Stimulated activated CD8-positive, alpha-beta memory T cell treated with anti-CD3 and anti-CD28 coated beads, Interleukin-12 subunit alpha, Interleukin-12 subunit beta, amount 100 ng/mL, for 24 hours (primary cell): ENCODE data around the gene NOA1.

Experiments used
- DNase-seq: peaks from one replicate; pipeline ENCODE4 v3.0.0-alpha.2; 2020; ENCODE audit errors: extremely low read depth

The NOA1 gene

GRCh38 chr4:56977321-56978012, at the start of gene NOA1:
Gene NOA1 (minus strand): TSS chr4:56977606. CDS start chr4:56977585, 21 bp downstream.
- peak; percentile 87 for DNase-seq

- no peak for DNase-seq
Measured at GRCh38 chr4:57023104-57023503, 45.7 kb upstream of the NOA1 start.

GRCh38 chr4:57020467-57021101, 43.2 kb upstream of the NOA1 start:
- DNase-seq, result no peak

DNA sequence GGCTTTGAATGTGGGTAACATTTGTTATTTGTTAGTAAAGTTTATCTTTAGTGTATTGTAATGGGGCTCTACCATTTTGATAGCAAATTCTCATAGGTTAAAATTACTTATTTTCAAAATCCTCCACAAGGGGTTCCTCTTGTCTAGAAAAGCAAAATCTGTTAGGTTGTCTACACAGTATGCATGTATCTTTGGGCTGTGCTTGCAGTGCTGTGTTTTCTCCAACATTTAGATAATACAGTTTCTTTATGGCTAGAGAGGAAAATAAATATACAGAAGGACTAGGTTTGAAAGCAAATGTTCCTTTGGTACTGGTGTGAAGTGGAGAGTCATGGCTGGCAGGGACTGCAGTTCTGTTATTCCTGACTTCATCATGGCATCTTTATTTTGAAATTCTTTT, 41.6 kb upstream of the NOA1 start:
- DNase-seq, result no peak

DNA sequence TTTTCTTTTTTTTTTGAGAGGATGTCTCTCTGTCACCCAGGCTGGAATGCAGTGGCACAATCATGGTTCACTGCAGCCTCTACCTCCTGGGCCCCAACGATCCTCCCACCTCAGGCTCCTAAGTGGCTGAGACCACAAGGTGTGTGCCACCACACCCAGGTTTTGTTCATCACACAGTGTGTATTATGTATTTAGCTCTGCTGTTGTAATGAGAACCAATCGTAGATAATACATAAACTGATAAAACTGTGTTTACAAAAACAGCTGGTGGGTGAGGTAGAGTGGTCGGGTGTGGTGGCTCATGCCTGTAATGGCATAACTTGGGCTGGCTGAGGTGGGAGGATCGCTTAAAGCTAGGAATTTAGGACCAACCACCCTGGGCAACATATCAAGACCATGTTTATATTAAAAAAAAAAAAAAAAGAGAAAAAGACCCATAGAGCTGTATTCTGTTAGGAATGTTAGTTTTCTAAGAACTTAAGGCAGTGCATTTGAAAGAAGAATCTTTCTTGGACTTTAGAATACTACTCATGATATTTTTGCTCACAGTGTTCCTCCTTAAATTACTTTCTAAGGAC, 36.2 kb upstream of the NOA1 start:
- no peak for DNase-seq

GRCh38 chr4:56999751-57000150, 22.3 kb upstream of the NOA1 start:
- DNase-seq, result no peak

DNA sequence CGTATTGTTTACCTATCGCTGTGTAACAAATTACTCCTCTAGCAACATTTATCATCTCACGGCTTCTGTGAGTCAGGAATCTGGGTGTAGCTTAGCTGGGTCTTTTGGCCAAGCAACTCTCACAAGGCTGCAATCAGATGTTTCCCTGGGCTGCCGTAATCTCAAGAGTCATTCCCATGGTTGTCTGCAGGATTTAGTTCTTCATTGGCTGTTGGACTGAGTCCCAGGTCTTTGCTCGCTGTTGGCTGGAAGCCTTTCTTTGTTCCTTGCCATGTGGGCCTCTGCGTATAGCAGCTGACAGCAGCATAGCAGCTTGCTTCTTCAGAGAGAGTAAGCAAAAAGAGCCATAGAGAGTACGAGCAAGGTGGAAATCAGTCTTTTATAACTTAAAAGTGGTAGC, 18.1 kb upstream of the NOA1 start:
- DNase-seq, result no peak

GRCh38 chr4:56990109-56990905, 12.9 kb upstream of the NOA1 start:
- DNase-seq, result no peak

- no peak for DNase-seq
Measured at GRCh38 chr4:56986952-56987351, 9.5 kb upstream of the NOA1 start.

- DNase-seq, result no peak
Measured at GRCh38 chr4:56986192-56986591, 8.8 kb upstream of the NOA1 start.

GRCh38 chr4:56981795-56982201, 4.4 kb upstream of the NOA1 start:
- DNase-seq, result no peak

DNA sequence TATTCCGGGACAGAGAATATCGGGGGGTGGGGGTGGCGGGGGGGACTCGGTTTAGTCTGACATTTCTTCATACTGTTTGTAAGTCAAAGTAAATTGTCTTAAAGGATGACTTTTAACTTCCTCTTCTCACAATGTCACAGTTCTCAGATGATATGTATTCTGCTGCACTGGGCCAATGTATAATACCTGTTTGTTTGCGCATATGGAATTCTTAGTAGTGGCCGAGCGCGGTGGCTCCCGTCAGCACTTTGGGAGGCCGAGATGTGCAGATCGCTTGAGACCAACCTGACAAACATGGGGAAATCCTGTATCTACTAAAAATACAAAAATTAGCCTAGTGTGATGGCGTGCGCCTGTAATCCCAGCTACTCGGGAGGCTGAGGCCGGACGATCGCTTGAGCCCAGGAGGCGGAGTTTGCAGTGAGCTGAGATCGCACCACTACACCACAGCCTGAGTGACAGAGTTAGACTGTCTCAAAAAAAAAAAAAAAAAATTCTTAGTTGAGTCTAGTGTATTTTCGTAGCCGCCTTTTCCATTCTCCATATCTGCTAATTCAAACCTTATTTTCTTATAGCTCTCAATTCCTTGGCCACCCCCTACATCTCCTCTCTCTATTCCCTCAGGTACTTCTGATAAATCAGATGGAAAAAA, 2.1 kb upstream of the NOA1 start:
- no peak for DNase-seq

- peak; percentile 76 for DNase-seq
Measured at GRCh38 chr4:56978750-56979303, 1.4 kb upstream of the NOA1 start, which contains the start of gene POLR2B. Gene POLR2B (plus strand): TSS chr4:56978896. CDS start chr4:56978986, 90 bp downstream.

DNA sequence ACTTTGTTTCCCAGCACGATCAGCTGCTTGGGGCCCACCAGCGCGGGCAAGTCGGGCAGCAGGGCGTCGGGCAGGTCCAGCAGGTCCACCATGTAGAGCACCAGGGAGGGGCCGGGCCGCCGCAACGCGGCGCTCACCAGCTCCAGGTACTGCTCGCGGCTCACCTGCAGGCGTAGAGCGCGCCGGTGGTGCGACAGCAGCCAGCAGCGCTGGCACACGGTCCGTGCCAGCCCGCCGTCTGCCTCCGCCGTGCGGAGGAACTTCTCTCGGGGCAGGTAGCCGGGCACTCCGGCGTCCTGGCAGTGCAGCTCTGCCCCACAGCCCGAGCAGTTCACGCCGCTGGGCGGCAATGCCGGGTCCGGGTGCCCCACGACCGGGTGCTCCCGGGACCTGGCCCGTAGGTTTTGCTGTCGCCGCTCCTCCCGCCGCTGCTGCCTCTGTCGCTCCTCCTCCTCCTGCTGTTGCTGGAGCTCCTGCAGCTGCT, 527 bp downstream of the NOA1 start:
- no peak for DNase-seq

DNA sequence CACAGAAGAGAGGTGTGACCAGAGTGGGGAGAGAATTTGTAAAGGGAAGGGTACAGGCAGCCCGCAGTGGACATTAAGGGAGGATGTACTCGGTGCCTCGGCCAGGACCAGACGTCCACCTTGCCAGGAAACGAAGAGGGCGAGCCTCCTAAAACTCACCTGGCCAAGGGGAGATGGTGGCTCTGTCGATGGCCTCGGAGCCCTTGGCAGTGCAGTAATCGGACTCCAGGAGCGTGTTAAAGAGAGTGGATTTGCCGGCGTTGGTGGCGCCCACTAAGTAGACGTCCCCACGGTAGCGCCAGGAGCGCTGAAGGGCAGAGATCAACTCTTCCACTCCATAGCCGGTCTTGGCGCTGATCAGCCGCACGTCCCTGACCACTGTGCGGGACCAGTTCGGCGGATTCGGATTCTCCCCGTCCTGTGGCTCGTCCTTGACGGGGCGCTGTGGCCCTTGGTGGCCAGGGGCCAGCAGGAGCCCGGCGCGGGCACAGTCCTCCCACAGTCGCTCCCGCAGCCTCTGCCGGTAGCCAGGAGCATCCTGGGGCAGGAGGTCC, 1.0 kb downstream of the NOA1 start:
- no peak for DNase-seq

DNA sequence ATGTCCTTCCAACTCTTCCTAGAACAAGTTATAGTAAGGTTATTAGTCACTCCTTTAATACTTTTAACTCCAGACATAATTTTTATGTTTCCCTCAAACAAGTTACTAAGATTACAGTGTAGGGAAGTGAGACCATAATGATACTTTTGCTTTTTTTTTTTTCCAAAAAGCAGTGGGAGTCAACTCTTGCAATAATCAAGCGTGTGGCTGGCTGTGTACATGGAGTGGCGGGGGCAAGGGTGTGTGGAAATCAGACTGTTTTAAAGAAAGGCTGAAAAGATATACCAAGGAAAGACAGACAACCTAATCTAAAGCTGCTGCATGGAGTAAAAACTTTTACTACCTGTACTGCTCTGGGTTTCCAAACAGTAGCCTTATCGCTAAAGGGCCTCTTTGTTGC, 4.1 kb downstream of the NOA1 start:
- DNase-seq, result no peak

DNA sequence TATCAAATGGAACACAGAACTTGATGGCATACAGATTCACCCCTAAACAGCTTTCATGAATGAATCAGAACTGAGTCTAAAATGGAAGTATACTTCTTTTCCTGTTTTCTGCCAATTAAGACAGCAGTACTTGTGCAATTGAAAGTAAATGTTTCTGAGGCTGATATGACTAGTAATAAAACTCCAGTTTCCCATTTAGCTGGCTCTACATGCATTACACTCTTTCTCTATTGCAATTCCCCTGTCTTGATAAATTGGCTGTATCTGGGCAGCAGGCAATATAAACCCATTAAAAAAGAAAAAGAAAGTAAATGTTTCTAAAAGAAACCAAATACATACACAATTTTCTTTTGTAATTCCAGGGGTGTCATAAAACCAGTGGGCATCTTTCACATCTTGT, 4.6 kb downstream of the NOA1 start:
- DNase-seq, result no peak

DNA sequence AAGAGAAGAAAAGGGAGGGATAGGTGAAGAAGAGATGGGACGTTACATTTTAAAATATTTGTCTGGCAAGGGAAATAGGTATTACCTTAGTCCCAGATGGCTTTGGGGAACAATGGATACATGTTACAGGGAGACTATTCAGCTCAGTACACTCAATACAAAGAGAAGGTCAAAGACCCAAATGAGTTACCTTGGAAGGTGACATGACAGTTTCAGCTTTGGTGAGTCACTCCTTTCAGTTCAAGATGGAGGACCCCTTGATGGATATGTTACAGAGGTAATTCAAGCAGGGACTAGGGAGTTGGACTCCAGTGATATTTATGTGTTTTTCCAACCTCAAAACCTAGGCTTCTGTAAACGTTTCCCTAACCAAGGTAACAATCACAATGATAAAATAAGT, 5.0 kb downstream of the NOA1 start:
- no peak for DNase-seq

GRCh38 chr4:56971383-56971782, 6.0 kb downstream of the NOA1 start:
- DNase-seq, result no peak

DNA sequence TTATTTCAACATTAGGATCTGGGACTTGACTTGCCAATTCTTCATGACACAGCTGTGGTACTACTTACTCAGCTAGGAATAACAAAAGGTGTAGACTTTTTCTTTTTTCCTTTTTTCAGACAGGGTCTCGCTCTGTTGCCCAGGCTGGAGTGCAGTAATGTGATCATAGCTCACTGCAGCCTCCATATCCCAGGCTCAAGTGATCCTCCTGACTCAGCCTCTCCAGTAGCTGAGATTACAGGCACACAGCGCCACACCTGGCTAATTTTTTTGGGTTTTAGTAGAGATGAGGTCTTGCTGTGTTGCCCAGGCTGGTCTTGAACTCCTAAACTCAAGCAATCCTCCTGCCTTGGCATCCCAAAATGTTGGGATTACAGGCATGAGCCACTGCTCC, 16.3 kb downstream of the NOA1 start:
- no peak for DNase-seq

DNA sequence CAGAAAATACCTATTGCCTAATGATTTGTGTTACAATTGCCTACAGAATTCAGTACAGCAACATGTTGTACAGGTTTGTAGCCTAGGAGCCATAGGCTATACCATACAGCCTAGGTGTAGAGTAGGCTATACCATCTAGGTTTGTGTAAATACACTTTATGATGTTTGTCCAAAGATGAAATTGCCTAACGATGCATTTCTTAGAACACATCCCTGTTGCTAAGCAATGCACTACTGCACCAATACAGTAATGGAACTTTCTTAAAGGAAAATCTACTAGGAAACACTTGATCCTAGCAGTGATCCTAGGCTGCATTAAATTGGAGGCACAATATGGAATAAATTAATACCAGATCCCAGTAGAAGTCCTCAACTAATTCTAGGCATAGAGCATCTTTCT, 18.3 kb downstream of the NOA1 start:
- no peak for DNase-seq
